HCT116 (cell line): Measurements from ENCODE around the gene HMG20A. TPM values are rescaled to one million over a fixed set of nuclear protein-coding genes. Genes with fewer than 3 reads are reported as not detected.

ENCODE experiments used
- ATAC-seq: fragments of 200-7000 bp; cut with Tn5 transposase; 2 replicates; pipeline ENCODE4 v1.9.1; 2020; ENCODE audit warnings: mild to moderate bottlenecking, moderate library complexity
- BruUV-seq: library from RNA; stranded (reverse); fragments of 400-500 nt; replicated peaks from 2 replicates; lab custom pipeline; 2021; lab: Mats Ljungman, UMichigan
- CTCF ChIA-PET: fragments of 300-600 bp; sonication (Branson Sonifier 250); formaldehyde crosslinking; loops from one replicate; lab custom pipeline; 2021; ENCODE audit warnings: antibody characterized with exemption; lab: Charles Lee
- POLR2A ChIA-PET: fragments of 300-600, 350-600 bp; sonication (Branson Sonifier 250); formaldehyde crosslinking; loops from one replicate; lab custom pipeline; 2021; ENCODE audit warnings: antibody characterized with exemption; lab: Charles Lee
- RAD21 ChIA-PET, 2 experiments: fragments of 300-600 bp; sonication (Branson Sonifier 250); formaldehyde crosslinking; loops; one replicate each; lab custom pipeline; 2023; ENCODE audit warnings: low total read pairs in 2 of 2; ENCODE audit not compliant: uncharacterized antibody in 2 of 2, unreplicated experiment in 2 of 2, low non-redundant PET in 1 of 2; lab: Charles Lee
- DNase-seq: peaks from one replicate; pipeline ENCODE4 v3.0.0-alpha.2; 2010; ENCODE audit warnings: low read depth, low spot score
- H2AFZ ChIP-seq: fragments of 200-600 bp; shearing (Covaris generic), sonication (generic); 2 replicates; pipeline ENCODE4 v1.6.1; 2017; ENCODE audit warnings: low read depth, mixed run types, mixed read lengths, antibody characterized with exemption, low read length; ENCODE audit not compliant: poor library complexity, severe bottlenecking
- H3K27ac ChIP-seq: 2 replicates; pipeline ENCODE4 v1.5.1; 2012; ENCODE audit warnings: low read depth, low read length
- H3K27me3 ChIP-seq: fragments of 200-600 bp; sonication (generic); 2 replicates; pipeline ENCODE4 v1.6.1; 2016; ENCODE audit warnings: mixed run types, low read length, mixed read lengths; ENCODE audit not compliant: insufficient read depth
- H3K36me3 ChIP-seq, 2 experiments: fragments of 200-500 bp in 1 of 2; fragments of 200-600 bp in 1 of 2; sonication (Bioruptor generic) in 1 of 2; sonication (generic) in 1 of 2; 2 replicates each; pipeline versions ENCODE4 v1.5.1 to v1.6.1; 2014 to 2016; ENCODE audit warnings: low read length in 2 of 2, inconsistent platforms in 1 of 2, mixed read lengths in 1 of 2, mixed run types in 1 of 2; ENCODE audit not compliant: insufficient read depth in 2 of 2, control insufficient read depth in 1 of 2
- H3K4me1 ChIP-seq, 2 experiments: fragments of 200-600 bp in 1 of 2; sonication (generic) in 1 of 2; 2 replicates each; pipeline versions ENCODE4 v1.5.1 to v1.6.1; 2012 to 2017; ENCODE audit warnings: low read length in 2 of 2, inconsistent platforms in 1 of 2, mild to moderate bottlenecking in 1 of 2, mixed read lengths in 1 of 2, mixed run types in 1 of 2, moderate library complexity in 1 of 2; ENCODE audit not compliant: insufficient read depth in 2 of 2, control insufficient read depth in 1 of 2
- H3K4me2 ChIP-seq: fragments of 200-600 bp; sonication (generic); 2 replicates; pipeline ENCODE4 v1.6.1; 2017; ENCODE audit warnings: mixed run types, low read length, mixed read lengths
- H3K4me3 ChIP-seq, 2 experiments: fragments of 200-600 bp in 1 of 2; sonication (generic) in 1 of 2; replicated peaks in 1 of 2; 2 replicates each; pipeline ENCODE4 v1.5.1; 2011 to 2016; ENCODE audit warnings: low read length in 2 of 2, control low read depth in 1 of 2, low read depth in 1 of 2, mild to moderate bottlenecking in 1 of 2, mixed read lengths in 1 of 2, mixed run types in 1 of 2
- H3K79me2 ChIP-seq: fragments of 200-600 bp; sonication (generic); 2 replicates; pipeline ENCODE4 v1.6.1; 2017; ENCODE audit warnings: mild to moderate bottlenecking, mixed run types, low read length, moderate library complexity, mixed read lengths; ENCODE audit not compliant: insufficient read depth
- H3K9ac ChIP-seq: fragments of 200-600 bp; sonication (generic); 2 replicates; pipeline ENCODE4 v1.6.1; 2016; ENCODE audit warnings: low read length, mixed read lengths
- H3K9me2 ChIP-seq: fragments of 200-600 bp; sonication (generic), shearing (Covaris generic); 2 replicates; pipeline ENCODE4 v1.6.1; 2017; ENCODE audit warnings: mixed run types, mild to moderate bottlenecking, moderate library complexity; ENCODE audit not compliant: insufficient read depth
- H3K9me3 ChIP-seq, 2 experiments: fragments of 200-500 bp in 1 of 2; fragments of 200-600 bp in 1 of 2; sonication (Bioruptor generic) in 1 of 2; sonication (generic) in 1 of 2; 2 replicates each; pipeline ENCODE4 v1.6.1; 2014 to 2017; ENCODE audit warnings: low read length in 2 of 2, mixed read lengths in 2 of 2, inconsistent platforms in 1 of 2, low read depth in 1 of 2, mild to moderate bottlenecking in 1 of 2, mixed run types in 1 of 2, moderate library complexity in 1 of 2; ENCODE audit not compliant: control insufficient read depth in 1 of 2, insufficient read depth in 1 of 2
- H4K20me1 ChIP-seq: fragments of 200-600 bp; sonication (generic), shearing (Covaris generic); 2 replicates; pipeline ENCODE4 v1.6.1; 2017; ENCODE audit warnings: mixed run types, mild to moderate bottlenecking, moderate library complexity; ENCODE audit not compliant: insufficient read depth
- CBX3 ChIP-seq: IDR thresholded peaks from 2 replicates; pipeline ENCODE4 v1.6.1; 2012; ENCODE audit warnings: low read depth
- CEBPB ChIP-seq: IDR thresholded peaks from 2 replicates; pipeline ENCODE4 v1.6.1; 2012; ENCODE audit warnings: low read depth
- ELF1 ChIP-seq: IDR thresholded peaks from 2 replicates; pipeline ENCODE4 v1.6.1; 2012; ENCODE audit warnings: low read depth, borderline replicate concordance
- POLR2A ChIP-seq: IDR thresholded peaks from 2 replicates; pipeline ENCODE4 v1.7.0; 2011; ENCODE audit warnings: borderline replicate concordance; ENCODE audit not compliant: insufficient read depth, insufficient read length; ENCODE audit errors: extremely low read depth
- SRF ChIP-seq: IDR thresholded peaks from 2 replicates; pipeline ENCODE4 v1.6.1; 2012; ENCODE audit warnings: low read depth
- TCF7L2 ChIP-seq: IDR thresholded peaks from 2 replicates; pipeline ENCODE4 v1.7.0; 2011; ENCODE audit warnings: borderline replicate concordance, inconsistent platforms; ENCODE audit not compliant: insufficient read depth, insufficient read length; ENCODE audit errors: extremely low read depth
- ZFX ChIP-seq: fragments of 450-650 bp; IDR thresholded peaks from 2 replicates; pipeline ENCODE4 v1.6.1; 2017
- ZNF274 ChIP-seq: fragments of 200-500 bp; sonication (Bioruptor generic); IDR thresholded peaks from 2 replicates; pipeline ENCODE4 v1.6.1; 2014; ENCODE audit warnings: mild to moderate bottlenecking, low read depth, low read length, inconsistent platforms
- intact Hi-C: fragments of 100-400 bp; cut with micrococcal nuclease; formaldehyde crosslinking; loops from 2 replicates; pipeline ENCODE4 v1.10.0; 2022
- total RNA-seq: library from RNA; stranded (reverse); gene quantifications from one replicate; pipeline ENCODE4 v1.2.1, GENCODE V29; 2021; ENCODE audit not compliant: unreplicated experiment
- TF ChIP-seq, protein P1 (sequence below): IDR thresholded peaks from 2 replicates; pipeline ENCODE4 v1.6.1; 2012
- TF ChIP-seq, protein P2 (sequence below): IDR thresholded peaks from 2 replicates; pipeline ENCODE4 v1.6.1; 2012

The HMG20A gene
- total RNA-seq, 1 experiment from 2014 or later: 37.7 TPM

- no TSS peak for BruUV-seq
- Histone ChIP-seq H2AFZ (no peak overlapping the region), H3K9me2 (no peaks in the 10 kb centered on the region), H3K27me3 (no peaks in the 10 kb centered on the region), H3K27ac (no peak overlapping the region), H4K20me1 (no peaks in the 10 kb centered on the region), H3K9me3 (no peaks in the 10 kb centered on the region), H3K4me2 (no peak overlapping the region), H3K79me2 (peaks cover 36% of the 10 kb centered on the region), H3K4me3 (no peak overlapping the region), H3K36me3 (no peaks in the 10 kb centered on the region), H3K9ac (no peak overlapping the region), H3K4me1 (peaks cover 10 to 17% of the 10 kb centered on the region in 2 experiments)
- DNase-seq: no peak
- ChIA-PET RAD21 (no interaction called here), POLR2A (no interaction called here), CTCF (no interaction called here)
- no peak for ATAC-seq
- TF ChIP-seq, protein P1, sequence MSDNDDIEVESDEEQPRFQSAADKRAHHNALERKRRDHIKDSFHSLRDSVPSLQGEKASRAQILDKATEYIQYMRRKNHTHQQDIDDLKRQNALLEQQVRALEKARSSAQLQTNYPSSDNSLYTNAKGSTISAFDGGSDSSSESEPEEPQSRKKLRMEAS: no peak
- TF ChIP-seq, protein P2, sequence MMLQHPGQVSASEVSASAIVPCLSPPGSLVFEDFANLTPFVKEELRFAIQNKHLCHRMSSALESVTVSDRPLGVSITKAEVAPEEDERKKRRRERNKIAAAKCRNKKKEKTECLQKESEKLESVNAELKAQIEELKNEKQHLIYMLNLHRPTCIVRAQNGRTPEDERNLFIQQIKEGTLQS: no peak
- no peak for TF ChIP-seq POLR2A
- TF ChIP-seq TCF7L2: no peak
- TF ChIP-seq SRF: no peak
- TF ChIP-seq ZFX: no peak
- TF ChIP-seq CEBPB: no peak
- intact Hi-C loops: no loop called here
Measured at GRCh38 chr15:77416148-77416455, 4.6 kb upstream of the HMG20A start.

GRCh38 chr15:77416954-77417353 is 3.7 kb upstream of the HMG20A start:
- Histone ChIP-seq H3K9me3 (no peaks in the 10 kb centered on the region), H3K4me1 (peaks cover 14 to 22% of the 10 kb centered on the region in 2 experiments), H3K4me3 (no peak overlapping the region), H3K9ac (no peak overlapping the region)
- no TSS peak for BruUV-seq
- TF ChIP-seq CBX3 (no peak), POLR2A (no peak), ELF1 (no peak), SRF (no peak), ZNF274 (no peak)
- TF ChIP-seq, all 23 proteins: peak for 0
- peaks cover 45% of the 10 kb centered on the region for H3K79me2 ChIP-seq
- H3K9me2 ChIP-seq: no peaks in the 10 kb centered on the region
- POLR2A ChIA-PET: no interaction called here
- ATAC-seq (no peak), DNase-seq (no peak)
- H3K4me2 ChIP-seq: peak overlapping the region; percentile 42; the same call in 1 of the 2 replicates
- RAD21 ChIA-PET: no interaction called here
- CTCF ChIA-PET: no interaction called here
- no peaks in the 10 kb centered on the region for H4K20me1 ChIP-seq
- no peak overlapping the region for H2AFZ ChIP-seq
- intact Hi-C loops: no loop called here
- H3K36me3 ChIP-seq: no peaks in the 10 kb centered on the region
- H3K27me3 ChIP-seq: no peaks in the 10 kb centered on the region
- H3K27ac ChIP-seq: no peak overlapping the region
